ENCODE data around the gene FLYWCH2.

FLYWCH2 gene

GRCh38 chr16:2854700-2855309 is 28.2 kb upstream of the FLYWCH2 start:
- DNase-seq: no peak

GRCh38 chr16:2855536-2855935 is 27.5 kb upstream of the FLYWCH2 start:
- no peak for DNase-seq

GRCh38 chr16:2856061-2856670 is 26.8 kb upstream of the FLYWCH2 start:
- no peak for DNase-seq

GRCh38 chr16:2856686-2857450 is 26.1 kb upstream of the FLYWCH2 start:
- no peak for DNase-seq

- no peak for DNase-seq
Measured at GRCh38 chr16:2857451-2858244, 25.4 kb upstream of the FLYWCH2 start, which contains the start of gene PRSS22. PRSS22 (minus strand) TSS chr16:2858170; CDS start chr16:2858104, 66 bp downstream.

- DNase-seq: no peak
Measured at GRCh38 chr16:2858245-2859025, 24.6 kb upstream of the FLYWCH2 start.

GRCh38 chr16:2859686-2860265 is 23.2 kb upstream of the FLYWCH2 start:
- DNase-seq: no peak

GRCh38 chr16:2860826-2861567 is 22.0 kb upstream of the FLYWCH2 start:
- DNase-seq: no peak

GRCh38 chr16:2865651-2866050 is 17.4 kb upstream of the FLYWCH2 start:
- no peak for DNase-seq

GRCh38 chr16:2866431-2866830 is 16.6 kb upstream of the FLYWCH2 start:
- no peak for DNase-seq

- DNase-seq: no peak
Measured at GRCh38 chr16:2867661-2867986, 15.4 kb upstream of the FLYWCH2 start.

- peak; percentile 95 to 97 for DNase-seq
Measured at GRCh38 chr16:2867987-2868789, 14.8 kb upstream of the FLYWCH2 start.

- DNase-seq: no peak
Measured at GRCh38 chr16:2871926-2872325, 11.1 kb upstream of the FLYWCH2 start.

GRCh38 chr16:2874032-2874911 is 8.7 kb upstream of the FLYWCH2 start:
- DNase-seq: no peak

GRCh38 chr16:2874912-2875362 is 8.1 kb upstream of the FLYWCH2 start:
- DNase-seq: peak; percentile 78 to 81

- no peak for DNase-seq
Measured at GRCh38 chr16:2879854-2880508, 3.0 kb upstream of the FLYWCH2 start.

- peak in 1 of 2 donors; percentile 33 for DNase-seq
Measured at GRCh38 chr16:2881783-2882649, 999 bp upstream of the FLYWCH2 start.

GRCh38 chr16:2883458-2883908 is 468 bp downstream of the FLYWCH2 start:
- no peak for DNase-seq

Data from CD4-positive, alpha-beta T cell treated with Interleukin-1 beta for 1 hour (primary cell).